ENCODE data around the gene KRI1. TPM values are rescaled to one million over a fixed set of nuclear protein-coding genes. Genes with fewer than 3 reads are reported as not detected.
A peak's percentile ranks its signal among the peaks of the same experiment; 100 is the strongest.

The KRI1 gene
- 9.6 TPM for total RNA-seq

DNA sequence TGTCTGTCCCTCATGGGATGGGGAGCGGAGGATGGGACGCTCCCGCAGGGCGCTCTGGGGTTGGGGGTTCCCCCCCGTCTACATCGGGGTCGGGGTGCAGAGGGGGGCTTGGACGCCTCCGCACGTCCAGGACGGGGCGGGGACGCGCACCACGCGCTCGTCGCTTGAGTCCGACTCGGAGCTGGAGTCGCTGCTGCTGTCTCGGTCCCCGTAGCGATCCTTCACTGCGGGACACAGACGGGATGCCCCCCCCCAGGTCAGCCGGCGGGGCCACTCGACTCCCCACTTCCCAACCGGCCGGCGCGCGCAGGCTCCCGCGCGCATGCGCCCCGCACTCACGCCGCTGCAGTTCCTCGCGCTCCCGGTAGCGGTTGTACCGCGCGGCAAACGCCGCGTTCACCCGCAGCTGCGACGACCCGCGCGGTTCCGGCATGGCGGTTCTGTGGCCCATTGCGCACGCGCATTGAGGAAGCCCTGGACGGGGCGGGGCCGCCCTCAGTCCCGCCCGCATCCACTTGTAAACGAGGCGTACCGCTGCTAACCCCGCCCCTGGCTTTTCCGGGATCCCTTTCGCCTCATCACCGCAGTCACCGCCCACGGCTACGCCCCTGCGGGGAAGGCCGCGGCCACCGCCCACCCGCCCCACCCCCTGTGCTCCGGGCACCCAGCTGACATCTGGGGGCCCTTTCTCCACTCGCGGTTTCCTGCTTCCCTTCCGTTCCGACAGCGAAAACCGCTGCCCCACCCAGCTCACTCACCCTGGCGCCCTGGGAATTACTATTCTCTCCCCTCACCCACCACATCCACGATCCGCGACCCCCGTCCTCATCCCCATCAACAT lies at the start of gene KRI1:
KRI1 (minus strand) TSS at position 444 of the 841 bp plus-strand sequence; CDS start at position 433, 11 bp downstream.
- DNase-seq: peak; percentile 99

DNA sequence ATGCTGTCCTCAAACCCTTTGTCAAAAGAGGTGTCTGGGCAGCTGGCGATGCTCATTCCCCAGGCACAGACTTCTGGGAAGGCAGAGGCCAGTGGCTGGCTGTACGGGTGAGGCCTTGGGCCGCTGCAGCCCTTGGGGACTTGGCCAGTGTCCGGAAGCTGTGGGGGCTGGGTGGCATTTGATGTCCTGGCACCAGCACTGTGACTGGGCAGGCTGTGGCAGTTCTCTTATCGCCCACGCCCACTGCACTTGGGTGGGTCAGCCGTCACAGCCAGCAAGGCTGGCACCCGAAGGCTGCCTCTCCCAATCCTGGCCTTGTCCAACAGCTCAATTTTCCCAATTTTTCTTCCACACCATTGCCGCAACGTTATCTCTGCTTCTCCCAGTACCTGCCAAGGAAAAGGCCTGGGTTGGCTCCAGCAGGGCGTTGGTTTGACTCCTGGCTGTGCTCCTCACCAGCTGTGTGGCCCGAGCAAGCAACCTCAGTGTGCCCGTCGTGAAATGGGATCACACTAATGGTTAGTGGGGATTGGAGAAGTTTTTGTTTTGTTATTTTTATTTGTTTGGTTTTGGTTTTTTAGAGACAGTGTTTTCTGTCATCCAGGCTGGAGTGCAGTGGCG lies 46.8 kb upstream of the KRI1 start:
- peak; percentile 42 for DNase-seq

DNA sequence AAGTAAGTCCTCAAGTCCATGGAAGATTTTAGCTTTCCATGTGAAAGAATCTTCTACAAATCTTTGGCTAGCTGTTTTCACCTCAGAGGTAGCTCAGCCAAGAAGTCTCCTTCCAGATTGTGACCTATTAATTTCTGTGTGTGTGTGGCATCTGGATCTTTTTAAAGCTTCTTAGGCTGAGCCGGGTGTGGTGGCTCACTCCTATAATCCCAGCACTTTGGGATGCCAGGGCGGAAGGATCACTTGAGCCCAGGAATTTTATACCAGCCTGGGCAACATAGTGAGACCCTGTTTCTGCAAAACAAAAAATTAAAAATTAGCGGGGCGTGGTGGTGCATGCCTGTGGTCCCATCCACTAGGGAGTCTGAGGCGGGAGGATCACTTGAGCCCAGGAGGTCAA lies 46.1 kb upstream of the KRI1 start:
- DNase-seq: peak; percentile 40

DNA sequence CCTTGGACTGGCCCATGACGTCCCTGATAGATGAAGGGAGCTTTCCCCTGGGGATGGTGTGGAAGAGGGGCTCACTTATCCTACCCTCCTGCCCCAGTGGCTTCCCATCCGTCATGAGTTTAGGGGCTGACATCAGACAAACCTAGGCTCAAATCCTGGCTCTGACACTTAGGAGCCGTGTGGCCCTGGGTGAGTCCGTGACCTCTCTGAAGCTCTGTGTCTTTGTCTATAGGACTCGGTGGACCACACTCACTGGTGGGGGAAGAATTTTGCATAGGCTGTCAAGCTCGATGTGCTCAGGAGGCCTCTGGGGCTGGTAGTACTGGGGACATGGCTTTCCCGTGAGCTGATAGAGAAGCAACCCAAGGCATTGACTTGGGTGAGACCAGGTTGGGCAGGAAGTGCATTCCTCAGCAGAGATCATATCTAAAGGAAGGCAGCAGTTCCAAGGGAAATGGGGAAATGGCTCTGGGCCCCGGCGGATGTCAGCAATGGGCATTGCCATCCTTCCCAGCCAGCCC lies 38.7 kb upstream of the KRI1 start:
- DNase-seq: no peak

DNA sequence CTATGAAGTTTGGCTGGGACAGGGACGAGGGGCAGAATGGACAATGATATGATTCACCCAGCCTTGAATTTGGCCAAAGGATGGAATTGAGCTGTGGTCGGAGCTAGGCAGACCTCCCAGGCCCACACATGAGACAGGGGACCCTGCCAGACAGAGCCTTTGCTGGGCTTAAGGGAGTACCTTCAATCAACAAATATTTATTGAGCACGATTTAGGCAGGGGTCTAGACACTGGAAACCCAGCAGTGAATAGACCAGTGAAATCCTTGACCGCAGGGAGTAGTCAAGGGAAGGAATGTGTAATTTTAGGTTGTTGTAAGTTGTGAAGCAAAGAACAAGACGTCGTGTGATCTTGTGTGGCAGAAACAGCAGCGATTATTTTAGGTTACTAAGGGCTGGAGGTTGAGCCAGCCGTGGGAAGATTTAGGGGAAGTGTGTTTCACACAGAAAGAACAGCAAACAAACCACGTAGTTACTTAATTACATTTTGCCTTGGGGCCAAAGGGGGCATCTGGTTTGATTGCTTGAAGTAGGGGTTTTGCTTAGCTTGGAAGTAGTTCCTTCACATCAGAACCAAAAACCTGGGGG lies 38.2 kb upstream of the KRI1 start:
- DNase-seq: peak; percentile 45

DNA sequence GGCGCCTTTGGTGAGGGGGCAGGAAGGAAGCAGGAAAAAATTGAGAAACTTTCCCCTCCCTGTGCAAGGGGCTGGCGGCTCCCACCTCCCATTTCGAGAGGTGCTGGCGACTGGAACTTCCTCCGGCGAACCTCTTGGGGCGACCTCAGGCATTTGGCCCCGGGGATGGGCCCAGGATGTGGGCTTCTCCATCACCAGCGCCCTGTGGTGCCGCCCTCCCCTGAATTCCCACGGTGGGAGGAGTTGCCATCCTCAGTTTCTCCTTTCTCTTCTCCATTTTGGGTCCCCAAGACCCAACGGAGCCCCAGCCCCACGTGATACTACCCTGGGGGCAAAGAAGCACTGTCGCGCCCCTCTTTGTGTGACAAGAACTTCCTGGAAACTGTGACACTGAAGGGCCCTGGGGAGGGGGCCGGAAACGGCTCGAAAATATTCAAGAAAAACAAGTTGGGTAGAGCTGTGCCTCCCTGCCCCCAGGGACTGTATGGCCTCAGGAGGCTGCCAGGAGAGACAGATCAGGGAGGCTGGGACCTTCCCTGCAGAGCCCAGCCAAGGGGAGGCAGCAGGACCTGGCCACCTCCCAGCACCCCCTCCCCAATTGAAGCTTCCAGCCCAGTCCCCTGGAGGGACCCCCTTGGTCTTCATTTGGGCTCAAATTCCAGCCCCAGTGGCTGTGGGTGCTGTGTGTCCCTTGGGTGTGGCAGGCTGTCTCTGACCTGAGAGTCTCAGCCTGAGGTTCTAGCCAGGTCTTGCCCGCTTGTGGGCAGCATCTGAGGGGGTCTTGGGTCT lies 37.5 kb upstream of the KRI1 start:
- peak; percentile 55 for DNase-seq

DNA sequence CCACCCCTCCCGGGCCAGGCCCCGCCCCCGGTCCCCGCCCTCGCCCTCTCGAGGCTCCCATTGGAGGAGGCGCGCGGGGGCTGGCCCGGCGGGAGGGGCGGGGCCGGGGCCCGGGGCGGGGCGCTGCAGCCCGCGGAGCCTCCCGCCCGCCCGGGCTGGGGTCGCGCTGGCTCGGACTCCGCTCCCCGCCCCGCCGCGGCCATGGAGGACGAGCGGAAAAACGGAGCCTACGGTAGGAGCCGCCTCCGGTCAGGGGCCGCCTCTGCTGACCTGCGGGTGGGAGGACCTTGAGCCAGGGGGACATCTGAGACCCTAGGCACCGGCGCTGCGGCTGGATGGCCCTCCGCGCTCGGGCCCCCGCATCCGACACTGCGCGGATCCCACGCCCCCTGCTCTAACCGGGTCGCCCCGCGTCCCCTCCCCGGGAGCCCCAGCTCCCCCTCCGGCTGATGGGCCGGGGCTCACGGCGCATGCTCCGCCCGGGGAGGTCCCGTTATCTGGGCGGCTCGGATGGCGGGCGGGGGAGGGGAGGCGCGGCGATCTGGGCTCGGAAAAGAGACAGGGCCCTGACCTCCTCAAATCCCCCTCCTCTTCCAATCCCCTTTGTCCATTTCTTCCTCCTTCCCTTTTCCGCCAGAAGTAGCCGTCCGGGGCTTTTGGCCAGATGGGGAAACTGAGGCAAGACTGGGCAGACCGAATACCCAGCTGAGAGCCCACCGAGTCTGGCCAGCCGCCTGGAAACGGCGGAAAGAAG lies 36.7 kb upstream of the KRI1 start:
- peak; percentile 91 for DNase-seq

DNA sequence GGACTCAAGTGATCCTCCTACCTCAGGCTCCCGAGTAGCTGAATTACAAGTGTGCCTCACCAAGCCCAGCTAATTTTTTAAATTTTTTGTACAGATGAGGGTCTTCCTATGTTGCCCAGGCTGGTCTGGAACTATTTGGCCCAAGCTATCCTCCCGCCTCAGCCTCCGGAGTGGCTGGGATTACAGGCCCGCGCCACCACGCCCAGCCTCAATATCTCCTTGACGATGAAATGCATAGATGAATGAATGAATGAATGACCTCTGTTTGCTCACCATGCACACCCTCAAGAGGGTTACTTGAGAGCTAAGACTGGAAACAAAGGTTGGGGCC lies 36.2 kb upstream of the KRI1 start:
- no peak for DNase-seq

DNA sequence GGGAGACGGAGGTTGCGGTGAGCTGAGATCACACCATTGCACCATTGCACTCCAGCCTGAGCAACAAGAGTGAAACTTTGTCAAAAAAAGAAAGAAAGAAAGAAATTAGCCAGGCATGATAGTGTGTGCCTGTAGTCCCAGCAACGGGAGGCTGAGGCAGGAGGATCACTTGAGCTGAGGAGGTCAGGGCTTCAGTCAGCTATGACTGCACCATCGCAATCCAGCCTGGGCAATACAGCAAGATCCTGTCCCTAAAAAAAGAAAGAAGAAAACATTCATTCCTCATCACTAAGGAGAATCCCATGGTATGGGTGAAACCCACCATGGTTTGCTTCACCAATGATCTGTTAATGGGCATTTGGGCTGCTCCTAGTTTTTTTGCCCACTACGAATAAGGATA lies 34.3 kb upstream of the KRI1 start:
- DNase-seq: no peak

DNA sequence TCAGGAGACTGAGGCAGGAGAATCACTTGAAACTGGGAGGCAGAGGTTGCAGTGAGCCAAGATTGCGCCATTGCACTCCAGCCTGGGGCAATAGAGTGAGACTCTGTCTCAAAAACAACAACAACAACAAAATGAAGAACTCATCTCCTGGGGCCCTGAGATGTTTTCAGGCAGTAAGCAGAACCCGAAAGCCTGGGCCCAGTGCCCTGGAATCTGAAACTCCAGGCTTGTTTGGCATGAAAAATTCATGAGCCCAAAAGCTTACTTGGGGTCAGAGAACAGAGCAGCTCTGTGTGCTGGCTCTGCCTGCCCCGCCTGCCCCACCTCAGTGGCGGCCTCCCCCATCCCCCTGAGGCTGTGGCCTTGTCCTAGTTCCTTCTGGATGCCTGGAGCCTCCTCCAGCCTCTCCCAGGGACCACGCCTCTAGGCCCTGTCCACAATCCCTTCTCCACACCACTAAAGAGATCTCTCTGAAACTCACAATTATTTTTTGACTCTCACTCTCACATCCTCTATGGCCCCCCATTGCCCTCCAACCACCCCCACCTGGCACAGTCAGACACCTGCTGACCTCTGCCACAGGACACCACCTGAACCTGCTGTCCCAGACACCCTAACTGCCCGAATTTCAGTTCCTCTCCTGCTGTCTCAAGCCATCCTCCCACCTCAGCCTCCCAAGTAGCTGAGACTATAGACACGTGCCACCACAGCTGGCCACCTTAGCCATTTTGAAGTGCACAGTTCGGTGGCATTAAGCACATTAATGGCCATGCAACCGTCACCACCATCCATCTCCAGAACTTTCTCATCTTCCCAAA lies 28.2 kb upstream of the KRI1 start:
- DNase-seq: peak; percentile 45

DNA sequence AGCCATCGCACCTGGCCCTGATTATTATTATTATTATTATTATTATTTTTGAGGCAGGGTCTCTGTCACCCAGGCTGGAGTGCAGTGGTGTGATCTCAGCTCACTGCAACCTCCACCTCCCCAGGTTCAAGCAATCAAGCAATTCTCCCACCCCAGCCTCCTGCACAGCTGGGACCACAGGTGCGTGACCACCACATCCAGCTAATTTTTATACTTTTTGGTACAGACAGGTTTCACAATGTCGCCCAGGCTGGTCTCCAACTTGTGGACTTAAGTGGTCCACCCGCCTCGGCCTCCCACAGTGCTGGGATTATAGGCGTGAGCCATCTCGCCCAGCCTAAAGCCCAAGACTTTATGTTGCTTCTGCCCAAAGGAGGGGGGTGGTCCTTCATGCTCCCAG lies 27.3 kb upstream of the KRI1 start:
- no peak for DNase-seq

DNA sequence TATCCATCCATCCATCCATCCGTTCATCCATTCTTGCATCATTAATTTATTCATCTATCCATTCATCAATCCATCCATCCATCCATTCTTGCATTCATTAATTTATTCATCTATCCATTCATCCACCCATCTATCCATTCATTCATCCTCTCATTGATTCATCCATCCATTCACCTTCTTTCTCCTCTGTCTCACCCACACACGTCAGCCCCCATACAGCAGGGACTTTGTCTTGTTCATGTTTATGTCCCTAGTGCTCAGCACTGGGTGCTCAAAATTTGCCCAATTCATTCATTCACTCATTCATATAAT lies 22.0 kb upstream of the KRI1 start:
- no peak for DNase-seq

DNA sequence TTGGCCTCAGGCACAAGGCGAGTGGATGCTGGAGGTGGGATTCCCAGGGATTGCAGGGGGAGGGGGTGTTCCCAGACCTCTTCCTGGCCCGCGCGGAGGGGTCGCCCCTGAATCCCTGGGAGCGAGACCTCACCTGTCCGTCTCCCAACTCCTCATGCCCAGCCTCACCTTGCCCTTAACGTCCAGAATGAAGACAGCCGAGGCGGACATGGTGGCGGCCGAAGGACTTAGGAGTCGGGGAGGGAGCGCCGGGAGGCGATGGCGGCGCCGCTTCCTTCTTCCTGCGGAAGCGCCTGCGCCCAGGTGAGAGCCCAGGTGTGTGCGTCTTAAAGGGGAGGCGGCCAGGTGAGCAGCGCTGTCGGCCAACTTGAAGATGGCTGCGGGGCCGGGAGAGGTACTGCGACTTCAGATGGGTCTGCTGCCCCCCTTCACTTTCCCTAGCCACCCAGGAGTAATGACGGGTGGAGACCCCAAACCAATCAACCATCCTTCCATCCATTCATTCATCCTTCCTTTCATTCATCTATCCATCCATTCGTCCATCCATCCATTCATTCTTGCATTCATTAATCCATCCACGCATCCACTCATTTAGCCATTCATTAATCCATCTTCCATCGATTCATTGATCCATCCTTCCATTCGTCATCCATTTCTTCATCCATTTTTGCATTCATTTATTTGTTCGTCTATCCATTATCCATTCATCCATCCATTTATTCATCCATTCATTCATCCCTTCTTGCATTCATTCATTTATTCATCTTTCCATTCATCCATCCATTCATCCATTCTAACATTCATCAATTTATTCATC lies 21.4 kb upstream of the KRI1 start, which contains the start of gene AP1M2:
AP1M2 (minus strand) TSS at position 291 of the 817 bp plus-strand sequence; CDS start at position 210, 81 bp downstream.
- DNase-seq: no peak

DNA sequence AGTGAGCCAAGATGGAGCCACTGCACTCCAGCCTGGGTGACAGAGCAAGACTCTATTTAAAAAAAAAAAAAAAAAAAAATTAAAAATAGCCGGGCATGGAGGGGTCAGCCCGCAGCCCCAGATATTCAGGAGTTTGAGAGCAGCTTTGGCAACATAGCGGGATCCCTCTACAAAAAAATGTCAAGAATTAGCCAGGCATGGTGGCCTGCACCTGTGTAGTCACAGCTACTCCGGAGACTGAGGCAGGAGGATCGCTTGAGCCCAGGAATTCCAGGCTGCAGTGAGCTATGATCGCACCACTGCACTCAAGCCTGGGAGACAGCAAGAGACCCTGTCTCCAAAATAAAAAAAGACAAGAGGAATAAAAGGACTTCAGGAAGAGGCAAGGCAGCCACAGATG lies 20.6 kb upstream of the KRI1 start:
- no peak for DNase-seq

DNA sequence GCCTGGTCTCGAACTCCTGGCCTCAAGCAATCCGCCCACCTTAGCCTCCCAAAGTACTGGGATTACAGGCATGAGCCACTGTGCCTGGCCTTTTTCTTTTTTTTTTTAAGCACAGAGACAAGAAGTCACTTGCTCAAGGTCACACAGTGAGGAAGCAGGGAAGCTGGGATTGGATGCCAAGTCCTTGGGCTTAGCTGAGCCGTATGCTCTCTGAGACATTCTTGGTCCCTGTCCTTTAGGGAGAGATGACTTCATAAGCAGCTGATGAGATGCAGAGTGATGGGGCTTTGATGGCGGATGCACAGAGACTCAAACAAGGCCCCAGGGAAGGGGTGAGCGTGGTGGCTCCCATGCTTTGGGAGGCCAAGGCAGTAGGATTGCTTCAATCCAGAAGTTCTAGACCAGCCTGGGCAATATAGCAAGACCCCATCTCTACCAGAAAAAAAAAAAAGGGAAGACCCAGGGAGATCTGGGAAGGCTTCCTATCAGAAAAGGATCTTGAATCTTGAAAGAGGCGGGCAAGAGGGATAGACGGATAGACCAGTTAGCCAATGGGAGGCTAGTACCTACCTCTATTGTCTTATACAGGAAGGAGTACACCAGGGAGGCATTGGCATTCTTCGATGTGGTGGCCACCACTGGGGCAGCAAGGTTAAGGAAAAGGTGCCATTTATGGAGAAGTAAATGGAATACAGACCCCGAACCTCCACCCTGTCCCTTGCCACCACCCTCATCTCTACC lies 17.4 kb upstream of the KRI1 start:
- no peak for DNase-seq

DNA sequence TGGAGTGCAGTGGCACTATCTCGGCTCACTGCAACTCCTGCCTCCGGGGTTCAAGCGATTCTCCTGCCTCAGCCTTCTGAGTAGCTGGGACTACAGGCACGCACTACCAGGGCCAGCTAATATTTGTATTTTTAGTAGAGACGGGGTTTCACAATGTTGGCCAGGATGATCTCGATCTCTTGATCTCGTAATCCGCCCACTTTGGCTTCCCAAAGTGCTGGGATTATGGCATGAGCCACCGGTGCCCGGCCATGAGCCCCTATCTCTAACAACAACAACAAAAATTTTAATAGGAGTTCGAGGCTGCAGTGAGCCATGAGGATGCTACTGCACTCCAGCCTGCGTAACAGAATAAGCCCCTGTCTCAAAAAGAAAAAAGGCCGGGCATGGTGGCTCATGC lies 16.3 kb upstream of the KRI1 start:
- no peak for DNase-seq

DNA sequence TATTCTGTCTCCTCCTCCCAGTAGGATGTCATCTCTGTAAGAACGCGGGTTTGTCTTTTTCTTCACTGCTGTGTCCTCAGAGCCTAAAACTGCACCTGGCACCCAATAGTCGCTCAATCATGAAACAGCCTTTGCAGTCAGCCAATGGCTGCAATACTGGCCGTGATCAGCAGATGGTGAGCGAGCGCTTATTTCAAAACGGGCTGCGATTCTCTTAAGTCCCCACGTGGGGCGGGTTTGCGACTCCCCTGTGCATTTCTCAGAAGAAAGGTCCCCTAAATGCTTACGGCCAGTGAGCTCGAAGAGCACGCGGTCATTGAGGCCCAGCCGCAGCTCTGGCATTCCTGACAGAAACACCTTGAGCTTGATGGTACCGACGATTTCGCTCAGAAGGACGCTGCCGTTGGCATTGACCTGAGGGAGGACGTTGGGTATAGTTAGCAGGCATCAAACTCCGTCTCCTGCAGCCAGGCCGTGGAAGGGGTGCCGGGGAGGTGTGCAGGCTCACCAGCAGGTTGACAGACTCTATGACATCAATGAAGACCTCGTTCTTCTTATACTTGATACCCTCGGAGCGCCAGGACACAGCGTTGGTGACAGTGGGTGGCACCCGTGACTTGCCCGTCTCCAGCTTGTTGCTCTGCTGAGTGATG lies 15.3 kb upstream of the KRI1 start:
- peak; percentile 96 for DNase-seq

DNA sequence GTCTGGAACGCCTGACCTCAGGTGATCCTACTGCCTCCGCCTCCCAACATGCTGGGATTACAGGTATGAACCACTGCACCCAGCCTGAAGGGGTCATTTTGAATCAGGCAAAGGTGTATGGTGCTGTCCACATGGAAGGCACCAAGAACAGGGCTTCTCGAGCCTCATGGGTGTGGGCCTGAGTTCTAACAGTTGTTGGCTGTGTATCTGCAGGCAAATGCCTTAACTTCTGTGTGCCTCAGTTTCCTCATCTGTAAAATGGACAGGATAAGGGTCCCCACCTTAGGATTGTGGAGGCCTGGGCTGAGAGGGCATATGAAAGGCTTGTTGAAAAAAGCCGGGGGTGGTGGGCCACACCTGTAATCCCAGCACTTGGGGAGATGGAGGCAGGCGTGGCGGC lies 12.1 kb upstream of the KRI1 start:
- DNase-seq: no peak
